OCI-LY7 (cell line): Measurements from ENCODE around the gene PCDH1. TPM values are rescaled to one million over a fixed set of nuclear protein-coding genes. Genes with fewer than 3 reads are reported as not detected.

Experiments
- BruUV-seq: library from RNA; stranded (reverse); fragments of 400-500 nt; replicated peaks from 2 replicates; lab custom pipeline; 2021; lab: Mats Ljungman, UMichigan
- CTCF ChIA-PET: fragments of 300-600 bp; sonication (Branson Sonifier 250); formaldehyde crosslinking; loops from one replicate; lab custom pipeline; 2022; ENCODE audit warnings: antibody characterized with exemption; ENCODE audit not compliant: unreplicated experiment; lab: Charles Lee
- POLR2A ChIA-PET: fragments of 300-600 bp; sonication (Branson Sonifier 250); formaldehyde crosslinking; loops from one replicate; lab custom pipeline; 2022; ENCODE audit warnings: antibody characterized with exemption; lab: Charles Lee
- DNase-seq: peaks from one replicate; pipeline ENCODE4 v3.0.0-alpha.2; 2015; ENCODE audit warnings: low spot score
- H2AFZ ChIP-seq: fragments of 200-600 bp; sonication (generic), shearing (Covaris generic); 2 replicates; pipeline ENCODE4 v1.6.1; 2014; ENCODE audit warnings: mild to moderate bottlenecking, antibody characterized with exemption, low read length, moderate library complexity
- H3K27ac ChIP-seq: fragments of 200-600 bp; sonication (generic); 2 replicates; pipeline ENCODE4 v1.5.1; 2014; ENCODE audit warnings: mixed run types, low read depth, mild to moderate bottlenecking, moderate library complexity, low read length, inconsistent platforms; ENCODE audit not compliant: poor library complexity, severe bottlenecking
- H3K36me3 ChIP-seq: fragments of 200-600 bp; sonication (generic); 2 replicates; pipeline ENCODE4 v1.6.1; 2014; ENCODE audit warnings: mild to moderate bottlenecking, antibody characterized with exemption, low read length, moderate library complexity, mixed read lengths; ENCODE audit not compliant: insufficient read depth
- H3K4me1 ChIP-seq: fragments of 200-600 bp; sonication (generic); 2 replicates; pipeline ENCODE4 v1.5.1; 2014; ENCODE audit warnings: mild to moderate bottlenecking, low read length; ENCODE audit not compliant: insufficient read depth, poor library complexity, severe bottlenecking
- H3K4me2 ChIP-seq: fragments of 200-600 bp; sonication (generic); 2 replicates; pipeline ENCODE4 v1.6.1; 2014; ENCODE audit warnings: mild to moderate bottlenecking, low read length
- H3K4me3 ChIP-seq: fragments of 200-600 bp; sonication (generic); 2 replicates; pipeline ENCODE4 v1.5.1; 2014; ENCODE audit warnings: mild to moderate bottlenecking, low read depth, low read length; ENCODE audit not compliant: poor library complexity, severe bottlenecking
- H3K79me2 ChIP-seq: fragments of 200-600 bp; sonication (generic); 2 replicates; pipeline ENCODE4 v1.6.1; 2016; ENCODE audit warnings: low read depth, mild to moderate bottlenecking, low read length, moderate library complexity, mixed read lengths; ENCODE audit not compliant: insufficient read depth
- H3K9me2 ChIP-seq: fragments of 200-600 bp; sonication (generic); 2 replicates; pipeline ENCODE4 v1.6.1; 2016; ENCODE audit warnings: mild to moderate bottlenecking, low read length, mixed read lengths; ENCODE audit not compliant: insufficient read depth
- H3K9me3 ChIP-seq: fragments of 200-600 bp; sonication (generic); 2 replicates; pipeline ENCODE4 v1.6.1; 2014; ENCODE audit warnings: mild to moderate bottlenecking, mixed run types, low read length, mixed read lengths
- H4K20me1 ChIP-seq: fragments of 200-600 bp; sonication (generic); 2 replicates; pipeline ENCODE4 v1.6.1; 2014; ENCODE audit warnings: mild to moderate bottlenecking, antibody characterized with exemption, low read length, moderate library complexity, mixed read lengths; ENCODE audit not compliant: insufficient read depth
- CTCF ChIP-seq: fragments of 200-600 bp; sonication (generic); conservative IDR thresholded peaks from 2 replicates; pipeline ENCODE4 v1.5.1; 2014; ENCODE audit warnings: mild to moderate bottlenecking, antibody characterized with exemption, low read length, moderate library complexity, mixed read lengths
- EZH2phosphoT487 ChIP-seq: fragments of 200-600 bp; sonication (generic); IDR thresholded peaks from 2 replicates; pipeline ENCODE4 v1.6.1; 2018; ENCODE audit warnings: low read depth, borderline replicate concordance, mild to moderate bottlenecking, mixed run types, antibody characterized with exemption, low read length, moderate library complexity, mixed read lengths
- intact Hi-C: fragments of 100-400 bp; cut with micrococcal nuclease; formaldehyde crosslinking; loops from one replicate; pipeline ENCODE4 v1.10.0; 2022; ENCODE audit not compliant: unreplicated experiment
- total RNA-seq, 2 experiments: library from RNA; depleted of rRNA in 1 of 2; stranded (reverse); fragments of >200 nt in 1 of 2; shearing (Covaris generic) in 1 of 2; gene quantifications; 2 replicates each; pipeline ENCODE4 v1.2.3, GENCODE V29; 2014 to 2022

The PCDH1 gene
- total RNA-seq, 2 experiments from 2014 or later, result not detected

DNA sequence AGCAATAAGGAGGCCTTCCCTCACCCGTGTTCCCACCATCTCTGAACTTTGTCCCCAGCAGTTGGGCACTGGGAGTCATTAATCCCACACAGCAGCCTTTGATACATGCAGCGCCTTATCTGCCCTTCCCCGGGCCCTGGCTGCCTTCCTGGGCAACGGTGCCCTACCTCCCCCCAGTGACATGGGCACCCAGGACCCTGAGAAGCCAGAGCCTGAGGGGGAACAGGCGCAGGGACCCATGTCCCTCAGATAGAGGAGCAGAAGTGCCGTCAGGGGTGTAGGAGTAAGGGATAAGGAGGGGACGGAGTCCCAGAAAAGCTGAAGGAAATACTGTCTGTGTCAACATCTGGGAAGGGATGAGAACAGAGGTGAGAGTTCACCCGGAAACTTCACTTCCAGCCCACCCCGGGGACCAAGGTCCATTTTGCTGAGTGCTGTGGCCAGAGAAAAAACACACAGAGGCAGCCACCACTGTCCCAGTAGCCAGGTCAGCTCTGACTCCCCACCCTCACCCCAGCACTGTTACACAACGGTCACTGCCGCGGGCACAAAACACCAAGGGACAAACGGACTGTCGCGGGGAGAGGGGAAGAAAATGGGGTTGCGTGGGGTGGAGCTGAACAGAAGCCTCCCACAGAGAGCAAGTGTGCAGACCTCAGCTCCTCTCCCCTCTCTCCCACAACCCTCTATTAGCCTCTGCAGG lies 3.8 kb downstream of the PCDH1 start:
- H3K4me3 ChIP-seq, result no peak overlapping the region
- H3K79me2 ChIP-seq, result no peaks in the 10 kb centered on the region
- H3K4me1 ChIP-seq, result peaks cover 4% of the 10 kb centered on the region
- DNase-seq, result no peak
- H3K9me2 ChIP-seq, result no peaks in the 10 kb centered on the region
- H4K20me1 ChIP-seq, result no peaks in the 10 kb centered on the region
- no peak overlapping the region for H3K27ac ChIP-seq
- H2AFZ ChIP-seq, result no peak overlapping the region
- no peaks in the 10 kb centered on the region for H3K9me3 ChIP-seq
- BruUV-seq, result no TSS peak
- no peak overlapping the region for H3K4me2 ChIP-seq
- no peaks in the 10 kb centered on the region for H3K36me3 ChIP-seq
- TF ChIP-seq CTCF (no peak), EZH2phosphoT487 (no peak)
- intact Hi-C loops, result no loop called here
- ChIA-PET POLR2A (no interaction called here), CTCF (no interaction called here)

GRCh38 chr5:141873933-141874261 lies 4.3 kb downstream of the PCDH1 start:
- Histone ChIP-seq H3K4me1 (peaks cover 2% of the 10 kb centered on the region), H4K20me1 (no peaks in the 10 kb centered on the region), H3K4me2 (no peak overlapping the region), H3K9me3 (no peaks in the 10 kb centered on the region), H3K27ac (no peak overlapping the region), H3K9me2 (no peaks in the 10 kb centered on the region), H3K4me3 (no peak overlapping the region), H3K79me2 (no peaks in the 10 kb centered on the region), H2AFZ (no peak overlapping the region), H3K36me3 (no peaks in the 10 kb centered on the region)
- no peak for DNase-seq
- intact Hi-C loops, result no loop called here
- no TSS peak for BruUV-seq
- TF ChIP-seq CTCF, result no peak
- no peak for TF ChIP-seq EZH2phosphoT487
- ChIA-PET CTCF (no interaction called here), POLR2A (interaction anchor here (0.9 kb wide), 1 partner anchor 182 kb away, joined by 4 read pairs; no protein-coding TSS in a partner anchor)

DNA sequence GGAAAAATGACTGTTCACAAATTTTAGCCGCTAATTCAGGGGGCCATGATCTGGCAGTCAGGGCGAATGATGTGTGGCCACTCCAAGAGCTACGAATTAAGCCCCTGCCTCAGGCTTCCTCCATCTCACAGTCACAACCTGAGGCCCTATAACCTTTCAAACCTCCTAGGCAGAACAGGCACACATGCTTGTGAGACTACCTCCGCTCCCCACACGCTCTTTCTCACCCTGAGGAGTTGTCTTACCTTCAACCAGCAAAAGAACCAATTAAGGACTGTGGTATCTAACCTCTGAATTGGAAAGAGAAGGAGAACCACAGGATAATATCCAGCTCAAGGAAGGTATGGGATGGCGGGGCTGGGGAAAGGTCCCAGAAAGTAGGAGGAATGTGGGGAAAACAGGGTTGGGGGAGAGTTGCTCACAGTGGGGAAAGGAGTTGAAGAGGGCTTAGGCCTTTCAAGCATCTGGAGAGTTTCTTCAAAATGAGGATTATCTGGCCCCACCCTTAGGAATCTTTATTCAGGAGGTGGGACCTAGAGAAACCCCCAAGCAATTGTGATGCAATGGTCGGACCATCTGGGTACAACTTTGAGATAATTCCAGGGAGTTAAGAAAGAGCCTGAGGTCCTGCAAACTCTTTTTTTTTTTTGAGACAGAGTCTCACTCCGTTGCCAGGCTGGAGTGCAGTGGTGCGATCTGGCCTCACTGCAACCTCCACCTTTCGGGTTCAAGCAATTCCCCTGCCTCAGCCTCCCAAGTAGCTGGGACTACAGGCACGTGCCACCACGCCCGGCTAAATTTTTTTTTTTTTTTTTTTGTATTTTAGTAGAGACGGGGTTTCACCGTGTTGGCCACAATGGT lies 5.5 kb downstream of the PCDH1 start:
- no peak overlapping the region for H3K4me3 ChIP-seq
- intact Hi-C loops, result no loop called here
- no peaks in the 10 kb centered on the region for H3K4me1 ChIP-seq
- no peak overlapping the region for H2AFZ ChIP-seq
- H3K36me3 ChIP-seq, result no peaks in the 10 kb centered on the region
- H3K79me2 ChIP-seq, result no peaks in the 10 kb centered on the region
- H4K20me1 ChIP-seq, result no peaks in the 10 kb centered on the region
- BruUV-seq, result no TSS peak
- POLR2A ChIA-PET, result interaction anchor here (0.6 to 0.9 kb wide), 2 partner anchors 117 to 181 kb away, joined by 3 to 4 read pairs; no protein-coding TSS in a partner anchor
- H3K27ac ChIP-seq, result no peak overlapping the region
- H3K4me2 ChIP-seq, result no peak overlapping the region
- DNase-seq, result no peak
- no peak for TF ChIP-seq CTCF
- TF ChIP-seq EZH2phosphoT487, result no peak
- H3K9me3 ChIP-seq, result no peaks in the 10 kb centered on the region
- CTCF ChIA-PET, result no interaction called here
- H3K9me2 ChIP-seq, result no peaks in the 10 kb centered on the region
